T-helper 17 cell (primary cell): ENCODE data around the gene CYSLTR1. TPM values are rescaled to one million over a fixed set of nuclear protein-coding genes. Genes with fewer than 3 reads are reported as not detected.
A peak's percentile ranks its signal among the peaks of the same experiment; 100 is the strongest.

Experiments used
- ATAC-seq: fragments of 150-1000 bp; cut with Tn5 transposase; 2 replicates; pipeline ENCODE4 v1.10.0; 2021; ENCODE audit warnings: mild to moderate bottlenecking, moderate library complexity
- DNase-seq, 3 donors: peaks; one replicate each; pipeline versions ENCODE4 v3.0.0 to v3.0.0-alpha.2; 2020 to 2021
- H3K9me3 ChIP-seq: one replicate; pipeline ENCODE4 v1.7.0; 2013; ENCODE audit warnings: low read length, mild to moderate bottlenecking; ENCODE audit not compliant: control insufficient read depth, poor library complexity, severe bottlenecking
- H3K27ac Mint-ChIP-seq: one replicate; pipeline ENCODE4 v1.8.0; 2022; ENCODE audit warnings: mild to moderate bottlenecking, moderate library complexity, mixed read lengths
- H3K27me3 Mint-ChIP-seq: one replicate; pipeline ENCODE4 v1.8.0; 2022; ENCODE audit warnings: mixed read lengths
- H3K36me3 Mint-ChIP-seq: one replicate; pipeline ENCODE4 v1.8.0; 2022; ENCODE audit warnings: low read depth, mixed read lengths
- H3K4me1 Mint-ChIP-seq: one replicate; pipeline ENCODE4 v1.8.0; 2022; ENCODE audit warnings: mild to moderate bottlenecking, mixed read lengths
- H3K4me3 Mint-ChIP-seq: one replicate; pipeline ENCODE4 v1.8.0; 2022; ENCODE audit warnings: mild to moderate bottlenecking, moderate library complexity, mixed read lengths
- total RNA-seq, 4 donors: library from RNA in 2 of 4; stranded (reverse) in 2 of 4; gene quantifications; one replicate each; pipeline ENCODE4 v1.2.3 and lab custom pipeline; 2022 to 2026

Gene CYSLTR1
- total RNA-seq (1 to 10 TPM; 1.9 to 5.5 TPM), total RNA-seq (lab: John Stamatoyannopoulos, UW) (32.3 to 58.9 reads per million in 2 donors)

- H3K27ac Mint-ChIP-seq = peak within 1 kb of the TSS; percentile 79
- peaks cover 33% of the 10 kb centered on the region for H3K4me1 Mint-ChIP-seq
- ATAC-seq (peak; percentile 11), DNase-seq (no peak)
- no peaks in the 10 kb centered on the region for H3K9me3 ChIP-seq
- H3K4me3 Mint-ChIP-seq = peak within 1 kb of the TSS; percentile 75
- H3K27me3 Mint-ChIP-seq = no peaks in the 10 kb centered on the region
- no peaks in the 10 kb centered on the region for H3K36me3 Mint-ChIP-seq
These were observed at the start of gene CYSLTR1 for GRCh38 chrX:78327370-78328086. Gene CYSLTR1 (minus strand): TSS chrX:78327611. CDS start chrX:78273746, 53,865 bp downstream.

GRCh38 chrX:78377186-78377585 lies 49.8 kb upstream of the CYSLTR1 start:
- DNase-seq = no peak
- H3K4me3 Mint-ChIP-seq = no peak overlapping the region
- H3K9me3 ChIP-seq = no peaks in the 10 kb centered on the region
- ATAC-seq = no peak
- no peaks in the 10 kb centered on the region for H3K27me3 Mint-ChIP-seq
- no peak overlapping the region for H3K27ac Mint-ChIP-seq
- no peaks in the 10 kb centered on the region for H3K4me1 Mint-ChIP-seq
- no peaks in the 10 kb centered on the region for H3K36me3 Mint-ChIP-seq

- peaks cover 2% of the 10 kb centered on the region for H3K36me3 Mint-ChIP-seq
- ATAC-seq (peak; percentile 30), DNase-seq (no peak)
- H3K27me3 Mint-ChIP-seq = no peaks in the 10 kb centered on the region
- no peak overlapping the region for H3K4me3 Mint-ChIP-seq
- no peaks in the 10 kb centered on the region for H3K9me3 ChIP-seq
- no peaks in the 10 kb centered on the region for H3K4me1 Mint-ChIP-seq
- H3K27ac Mint-ChIP-seq = no peak overlapping the region
These were observed 48.5 kb upstream of the CYSLTR1 start for GRCh38 chrX:78375894-78376293.

- Mint-ChIP-seq H3K27ac (no peak overlapping the region), H3K27me3 (no peaks in the 10 kb centered on the region), H3K36me3 (no peaks in the 10 kb centered on the region), H3K4me3 (no peak overlapping the region), H3K4me1 (no peaks in the 10 kb centered on the region)
- ATAC-seq (no peak), DNase-seq (no peak)
- no peaks in the 10 kb centered on the region for H3K9me3 ChIP-seq
These were observed 39.2 kb upstream of the CYSLTR1 start for GRCh38 chrX:78366576-78366975.

GRCh38 chrX:78357342-78358055 lies 30.1 kb upstream of the CYSLTR1 start:
- no peaks in the 10 kb centered on the region for H3K9me3 ChIP-seq
- H3K27me3 Mint-ChIP-seq = no peaks in the 10 kb centered on the region
- H3K27ac Mint-ChIP-seq = no peak overlapping the region
- no peak overlapping the region for H3K4me3 Mint-ChIP-seq
- no peak for DNase-seq
- no peaks in the 10 kb centered on the region for H3K4me1 Mint-ChIP-seq
- no peak for ATAC-seq
- H3K36me3 Mint-ChIP-seq = no peaks in the 10 kb centered on the region

- peaks cover 32% of the 10 kb centered on the region for H3K4me1 Mint-ChIP-seq
- DNase-seq (no peak), ATAC-seq (peak; percentile 92)
- H3K27ac Mint-ChIP-seq = peak overlapping the region; percentile 88
- H3K27me3 Mint-ChIP-seq = no peaks in the 10 kb centered on the region
- peak overlapping the region; percentile 4 for H3K4me3 Mint-ChIP-seq
- no peaks in the 10 kb centered on the region for H3K36me3 Mint-ChIP-seq
- no peaks in the 10 kb centered on the region for H3K9me3 ChIP-seq
These were observed 6.1 kb upstream of the CYSLTR1 start for GRCh38 chrX:78333521-78333920.

GRCh38 chrX:78331708-78332107 lies 4.3 kb upstream of the CYSLTR1 start:
- H3K9me3 ChIP-seq = no peaks in the 10 kb centered on the region
- peak overlapping the region; percentile 88 for H3K27ac Mint-ChIP-seq
- ATAC-seq (no peak), DNase-seq (no peak)
- H3K4me1 Mint-ChIP-seq = peaks cover 35% of the 10 kb centered on the region
- H3K27me3 Mint-ChIP-seq = no peaks in the 10 kb centered on the region
- no peak overlapping the region for H3K4me3 Mint-ChIP-seq
- no peaks in the 10 kb centered on the region for H3K36me3 Mint-ChIP-seq

GRCh38 chrX:78330540-78330939 lies 3.1 kb upstream of the CYSLTR1 start:
- DNase-seq = no peak
- no peaks in the 10 kb centered on the region for H3K27me3 Mint-ChIP-seq
- no peak for ATAC-seq
- H3K4me1 Mint-ChIP-seq = peaks cover 32% of the 10 kb centered on the region
- no peaks in the 10 kb centered on the region for H3K36me3 Mint-ChIP-seq
- peak overlapping the region; percentile 88 for H3K27ac Mint-ChIP-seq
- no peaks in the 10 kb centered on the region for H3K9me3 ChIP-seq
- H3K4me3 Mint-ChIP-seq = no peak overlapping the region

GRCh38 chrX:78330068-78330467 lies 2.7 kb upstream of the CYSLTR1 start:
- no peaks in the 10 kb centered on the region for H3K9me3 ChIP-seq
- Mint-ChIP-seq H3K27ac (peak overlapping the region; percentile 79), H3K4me3 (no peak overlapping the region), H3K27me3 (no peaks in the 10 kb centered on the region), H3K36me3 (no peaks in the 10 kb centered on the region), H3K4me1 (peaks cover 32% of the 10 kb centered on the region)
- DNase-seq = no peak
- no peak for ATAC-seq

GRCh38 chrX:78329486-78329885 lies 2.1 kb upstream of the CYSLTR1 start:
- no peaks in the 10 kb centered on the region for H3K36me3 Mint-ChIP-seq
- peak; percentile 38 for ATAC-seq
- H3K9me3 ChIP-seq = no peaks in the 10 kb centered on the region
- H3K4me1 Mint-ChIP-seq = peaks cover 32% of the 10 kb centered on the region
- DNase-seq = peak in 1 of 3 donors; percentile 8
- no peaks in the 10 kb centered on the region for H3K27me3 Mint-ChIP-seq
- peak overlapping the region; percentile 79 for H3K27ac Mint-ChIP-seq
- H3K4me3 Mint-ChIP-seq = peak overlapping the region; percentile 63

GRCh38 chrX:78326401-78326800 lies 1.0 kb downstream of the CYSLTR1 start:
- no peaks in the 10 kb centered on the region for H3K9me3 ChIP-seq
- ATAC-seq (no peak), DNase-seq (no peak)
- H3K4me1 Mint-ChIP-seq = peaks cover 38% of the 10 kb centered on the region
- H3K27ac Mint-ChIP-seq = peak overlapping the region; percentile 79
- no peak overlapping the region for H3K4me3 Mint-ChIP-seq
- H3K27me3 Mint-ChIP-seq = no peaks in the 10 kb centered on the region
- no peaks in the 10 kb centered on the region for H3K36me3 Mint-ChIP-seq

GRCh38 chrX:78322863-78323262 lies 4.5 kb downstream of the CYSLTR1 start:
- no peak for ATAC-seq
- H3K4me1 Mint-ChIP-seq = peaks cover 24% of the 10 kb centered on the region
- H3K9me3 ChIP-seq = no peaks in the 10 kb centered on the region

GRCh38 chrX:78321809-78322208 lies 5.6 kb downstream of the CYSLTR1 start:
- Mint-ChIP-seq H3K27ac (no peak overlapping the region), H3K36me3 (no peaks in the 10 kb centered on the region)
- ATAC-seq = peak; percentile 95

More at GRCh38 chrX:78322863-78323262, 4.5 kb downstream of the CYSLTR1 start:
- no peak for DNase-seq
- Mint-ChIP-seq H3K4me3 (peak overlapping the region; percentile 82), H3K27me3 (no peaks in the 10 kb centered on the region), H3K36me3 (no peaks in the 10 kb centered on the region), H3K27ac (peak overlapping the region; percentile 51)

More at GRCh38 chrX:78321809-78322208, 5.6 kb downstream of the CYSLTR1 start:
- peaks cover 23% of the 10 kb centered on the region for H3K4me1 Mint-ChIP-seq
- DNase-seq = peak; percentile 7 to 13 (median 9)
- no peaks in the 10 kb centered on the region for H3K27me3 Mint-ChIP-seq
- H3K9me3 ChIP-seq = no peaks in the 10 kb centered on the region
- H3K4me3 Mint-ChIP-seq = peak overlapping the region; percentile 34
